UCSD-AML1 (cell line): ENCODE results near the gene PRMT1.
"Not testable (repeated sequence)": the region's sequence is repeated elsewhere in the genome, so short reads cannot be mapped to it uniquely, and the experiment has no call there.

Experiments used
- DNase-seq: peaks from one replicate; lab custom pipeline; 2025; ENCODE audit not compliant: unreplicated experiment; lab: John Stamatoyannopoulos, UW

PRMT1 gene

DNA sequence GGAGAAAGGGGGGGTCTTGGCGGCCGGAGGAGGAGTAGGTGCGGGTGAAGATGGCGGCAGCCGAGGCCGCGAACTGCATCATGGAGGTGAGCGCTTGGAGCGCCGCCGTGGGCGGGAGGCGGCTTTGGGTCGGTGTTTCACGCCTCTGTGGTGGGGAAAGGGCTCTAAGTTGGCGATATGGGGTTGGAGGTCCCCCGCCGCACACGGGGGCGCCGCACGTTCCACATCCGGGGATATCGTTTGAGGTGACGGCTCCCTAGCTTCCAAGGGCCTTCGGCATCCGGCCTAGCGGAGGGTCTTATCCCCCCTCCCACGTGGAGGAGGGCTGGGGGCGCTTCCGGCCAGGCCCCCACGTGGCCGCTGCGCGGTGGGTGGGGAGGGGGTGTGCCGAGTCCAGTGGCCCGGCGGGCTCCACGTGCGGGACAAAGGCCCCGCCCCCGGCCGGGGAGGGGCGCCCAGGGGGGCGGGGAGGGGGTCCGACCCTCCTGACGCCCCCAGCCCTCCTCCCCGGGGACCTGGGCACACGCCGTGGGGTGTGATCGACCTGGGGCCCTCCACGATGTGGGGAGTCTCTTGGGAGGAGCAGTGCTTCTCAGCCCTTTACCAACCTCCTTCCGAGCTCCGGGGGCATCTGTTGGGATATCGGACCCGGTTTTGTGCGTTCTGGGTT is at the start of gene PRMT1:
PRMT1 (plus strand) TSS at position 41 of the 670 bp plus-strand sequence; CDS start at position 51, 10 bp downstream.
- DNase-seq = peak; percentile 66

DNA sequence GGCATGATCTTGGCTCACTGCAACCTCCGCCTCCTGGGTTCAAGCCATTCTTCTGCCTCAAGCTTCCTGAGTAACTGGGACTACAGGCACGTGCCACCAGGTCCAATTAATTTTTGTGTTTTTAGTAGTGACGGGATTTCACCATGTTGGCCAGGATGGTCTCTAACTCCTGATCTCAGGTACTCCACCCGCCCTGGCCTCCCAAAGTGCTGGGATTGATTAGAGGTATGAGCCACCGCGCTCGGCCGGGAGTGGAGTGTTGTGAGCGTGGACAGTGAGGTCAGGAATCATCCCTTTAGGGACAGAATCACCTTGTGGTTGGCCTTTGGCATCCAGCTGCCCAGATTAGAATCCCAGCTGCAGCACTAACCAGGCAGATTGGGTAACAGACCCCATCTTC is 47.4 kb upstream of the PRMT1 start:
- DNase-seq = no peak

DNA sequence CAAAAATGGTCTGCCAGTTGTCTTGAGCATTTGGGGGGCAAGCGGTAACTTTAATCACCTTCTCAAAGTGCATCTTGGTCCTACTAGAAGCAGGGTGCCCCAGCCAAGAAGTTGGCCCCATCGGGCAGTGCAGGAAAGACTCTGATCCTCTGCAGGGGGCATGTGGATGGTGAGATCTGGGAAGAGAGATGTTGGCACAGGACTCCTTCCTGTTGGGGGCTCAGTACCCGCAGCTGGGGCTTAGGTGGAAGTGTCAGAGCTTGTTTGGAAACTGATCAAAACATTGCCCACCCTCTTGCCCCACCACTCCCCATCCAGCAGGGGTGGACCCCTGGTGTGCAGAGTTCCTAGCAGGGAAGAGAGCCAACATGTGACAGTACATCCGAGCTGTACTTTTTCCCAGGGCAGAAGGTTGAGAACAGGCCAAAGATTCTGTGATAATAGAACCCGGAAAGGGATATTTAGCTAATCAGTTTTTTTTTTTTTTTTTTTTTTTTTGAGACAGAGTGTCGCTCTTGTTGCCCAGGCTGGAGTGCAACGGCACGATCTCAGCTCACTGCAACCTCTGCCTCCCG is 46.0 kb upstream of the PRMT1 start:
- DNase-seq = no peak

DNA sequence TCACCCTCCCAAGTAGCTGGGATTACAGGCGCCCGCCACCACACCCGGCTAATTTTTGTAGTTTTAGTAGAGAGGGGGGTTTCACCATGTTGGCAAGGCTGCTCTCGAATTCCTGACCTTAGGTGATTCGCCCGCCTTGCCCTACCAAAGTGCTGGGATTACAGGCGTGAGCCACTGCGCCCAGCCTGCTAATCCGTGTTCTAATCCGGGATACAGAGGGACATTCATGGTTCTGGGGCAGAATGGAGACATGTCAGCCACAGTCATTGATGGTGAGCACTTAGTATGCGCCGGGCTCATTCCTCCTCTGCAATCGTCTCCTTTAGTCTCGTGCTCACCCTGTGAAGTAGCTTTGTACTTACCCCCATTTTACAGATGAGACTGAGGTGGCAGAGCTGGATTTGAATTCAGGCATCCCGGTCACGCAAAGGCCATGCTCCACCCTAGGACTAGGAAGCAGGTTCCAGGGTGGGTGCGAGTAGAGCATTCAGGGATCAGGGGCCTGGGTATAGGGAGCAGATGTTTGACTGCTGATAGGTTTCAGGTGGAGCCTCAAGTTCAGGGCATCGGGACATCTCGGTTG is 45.4 kb upstream of the PRMT1 start:
- DNase-seq = no peak

DNA sequence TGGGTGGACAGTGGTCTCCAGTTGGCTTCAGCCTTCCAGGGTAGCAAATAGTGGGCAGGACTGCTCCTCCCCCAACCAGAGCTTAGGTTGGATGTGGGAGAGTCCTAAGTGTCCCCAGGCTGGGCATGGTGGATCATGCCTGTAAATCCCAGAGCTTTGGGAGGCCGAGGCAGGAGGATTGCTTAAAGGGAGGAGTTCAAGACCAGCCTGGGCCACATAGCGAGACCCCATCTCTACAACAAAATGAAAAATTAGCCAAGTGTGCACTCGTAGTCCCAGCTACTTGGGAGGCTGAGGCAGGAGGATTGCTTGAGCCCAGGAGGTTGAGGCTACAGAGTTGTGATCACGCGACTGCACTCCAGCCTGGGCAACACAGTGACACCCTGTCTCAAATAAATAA is 44.5 kb upstream of the PRMT1 start:
- no peak for DNase-seq

DNA sequence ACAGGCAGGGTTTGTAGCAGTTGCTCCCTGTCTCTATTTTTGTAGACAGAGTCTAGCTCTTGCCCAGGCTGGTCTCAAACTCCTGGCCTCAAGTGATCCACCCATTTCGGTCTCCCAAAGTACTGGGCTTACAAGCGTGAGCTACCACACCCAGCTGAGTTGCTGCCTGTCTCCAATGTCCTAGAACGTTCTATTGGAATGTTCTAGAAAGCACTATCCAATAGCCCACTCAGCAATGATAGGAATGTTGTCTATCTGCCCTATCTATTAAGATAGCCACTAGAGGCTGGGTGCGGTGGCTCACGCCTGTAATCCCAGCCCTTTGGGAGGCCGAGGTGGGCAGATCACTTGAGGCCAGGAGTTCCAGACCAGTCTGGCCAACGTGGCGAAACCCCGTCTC is 43.8 kb upstream of the PRMT1 start:
- DNase-seq = not testable (repeated sequence)

DNA sequence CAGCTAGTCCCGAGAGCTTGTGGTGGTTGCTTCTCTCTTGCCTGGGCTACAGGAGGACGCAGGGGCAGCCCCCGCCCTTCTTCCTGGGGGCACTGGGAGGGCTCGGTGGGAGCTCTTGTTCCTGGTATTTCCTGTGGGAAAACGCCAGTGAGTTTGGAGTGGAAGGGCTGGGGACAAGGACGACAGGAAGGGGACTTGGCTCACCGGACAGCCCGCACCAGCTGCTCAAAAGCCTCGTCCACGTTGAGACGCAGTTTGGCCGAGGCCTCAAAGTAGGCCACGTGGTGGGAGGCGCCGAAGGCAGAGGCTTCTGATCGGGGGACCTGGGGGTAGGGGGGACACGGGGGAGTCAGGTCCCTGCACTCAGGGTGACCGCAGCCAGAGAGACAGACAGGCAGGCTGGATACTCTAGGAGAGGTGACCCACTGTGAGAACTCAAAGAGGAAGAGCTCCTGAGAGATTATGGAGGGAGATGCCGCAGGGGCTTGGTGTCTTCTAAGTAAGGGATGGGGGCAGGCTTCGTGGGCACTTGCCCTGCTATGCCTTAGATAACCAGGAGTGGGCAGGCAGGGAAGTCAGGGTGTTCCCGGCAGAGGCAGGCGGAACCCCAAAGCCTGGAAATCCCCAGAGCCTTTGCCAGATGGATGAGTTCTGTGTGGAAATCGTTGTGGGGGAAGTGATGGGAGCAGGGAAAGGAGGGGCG is 41.4 kb upstream of the PRMT1 start:
- DNase-seq = no peak

DNA sequence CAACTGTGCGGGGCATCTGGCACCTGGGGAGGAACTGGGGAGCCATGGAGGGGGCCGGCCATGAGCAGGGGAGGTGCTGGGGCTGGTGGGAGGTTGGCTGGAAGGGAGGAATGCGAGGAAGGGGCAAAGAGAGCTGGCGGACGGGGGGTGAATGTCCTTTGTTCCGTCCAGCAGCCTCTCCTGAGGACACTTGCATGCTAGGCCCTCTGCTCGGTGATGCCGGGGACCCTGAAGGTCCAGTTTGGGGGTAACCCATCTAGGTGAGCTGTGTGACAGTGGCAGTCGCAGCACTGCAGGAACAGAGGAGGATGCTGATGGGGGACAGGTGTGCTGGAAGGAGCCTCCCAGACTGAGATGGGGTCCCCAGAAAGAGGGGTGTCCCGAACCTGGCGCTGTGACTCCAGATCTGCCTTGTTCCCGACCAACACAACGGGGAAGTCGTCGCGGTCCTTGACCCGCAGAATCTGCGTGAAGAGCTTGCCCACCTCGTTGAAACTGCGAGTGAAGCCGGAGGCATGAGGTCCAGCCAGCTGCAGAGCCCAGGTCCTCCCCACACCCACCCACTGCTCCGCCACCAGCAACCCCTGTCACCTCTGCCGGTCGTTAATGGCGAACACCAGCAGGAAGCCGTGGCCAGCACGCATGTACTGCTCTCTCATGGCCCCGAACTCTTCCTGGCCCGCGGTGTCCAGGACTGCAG is 40.7 kb upstream of the PRMT1 start:
- DNase-seq = no peak

DNA sequence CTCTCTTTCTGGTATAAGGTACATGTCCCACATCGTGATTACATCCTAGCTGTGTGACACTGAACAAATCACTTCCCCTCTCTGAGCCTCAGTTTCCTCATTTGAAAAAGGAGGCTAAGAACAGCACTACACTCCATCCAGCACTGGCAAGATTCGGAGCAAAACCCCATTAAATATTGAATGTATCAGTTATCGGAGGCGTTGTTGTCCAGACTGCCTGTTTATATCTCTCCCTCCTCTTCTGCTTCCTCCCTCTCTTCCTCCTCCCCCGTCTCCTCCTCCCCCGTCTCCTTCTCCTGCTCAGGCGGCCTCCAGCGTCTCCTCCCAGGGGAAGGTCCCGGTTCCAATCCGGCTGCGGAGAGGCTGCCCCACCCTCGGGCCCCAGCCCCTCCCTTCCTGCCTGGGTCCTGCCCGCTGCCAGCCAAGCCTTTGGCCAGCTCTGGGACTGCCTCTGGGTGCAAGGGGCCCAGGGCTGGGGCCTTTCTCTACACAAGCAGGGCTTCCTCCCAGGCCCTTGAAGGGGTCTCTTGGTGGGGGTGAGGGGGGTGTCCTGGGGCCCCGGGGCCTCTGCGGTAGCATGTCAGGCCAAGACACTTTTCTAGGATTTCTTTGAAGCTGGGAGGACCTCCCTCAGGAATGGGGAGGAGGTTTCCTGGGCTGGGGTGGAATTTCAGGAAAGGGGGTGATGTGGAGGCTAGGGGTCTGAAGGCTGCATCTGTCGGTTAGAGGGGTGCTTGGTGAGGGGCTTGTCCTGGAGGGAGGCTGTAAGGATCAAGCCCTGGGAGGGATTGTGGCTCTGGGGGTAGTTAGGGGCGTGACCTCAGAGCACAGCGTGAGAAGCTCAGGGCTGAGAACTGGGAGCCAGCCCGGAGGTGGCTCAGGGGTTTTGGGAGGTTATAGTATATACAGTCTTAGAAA is 39.0 kb upstream of the PRMT1 start:
- peak; percentile 70 for DNase-seq

DNA sequence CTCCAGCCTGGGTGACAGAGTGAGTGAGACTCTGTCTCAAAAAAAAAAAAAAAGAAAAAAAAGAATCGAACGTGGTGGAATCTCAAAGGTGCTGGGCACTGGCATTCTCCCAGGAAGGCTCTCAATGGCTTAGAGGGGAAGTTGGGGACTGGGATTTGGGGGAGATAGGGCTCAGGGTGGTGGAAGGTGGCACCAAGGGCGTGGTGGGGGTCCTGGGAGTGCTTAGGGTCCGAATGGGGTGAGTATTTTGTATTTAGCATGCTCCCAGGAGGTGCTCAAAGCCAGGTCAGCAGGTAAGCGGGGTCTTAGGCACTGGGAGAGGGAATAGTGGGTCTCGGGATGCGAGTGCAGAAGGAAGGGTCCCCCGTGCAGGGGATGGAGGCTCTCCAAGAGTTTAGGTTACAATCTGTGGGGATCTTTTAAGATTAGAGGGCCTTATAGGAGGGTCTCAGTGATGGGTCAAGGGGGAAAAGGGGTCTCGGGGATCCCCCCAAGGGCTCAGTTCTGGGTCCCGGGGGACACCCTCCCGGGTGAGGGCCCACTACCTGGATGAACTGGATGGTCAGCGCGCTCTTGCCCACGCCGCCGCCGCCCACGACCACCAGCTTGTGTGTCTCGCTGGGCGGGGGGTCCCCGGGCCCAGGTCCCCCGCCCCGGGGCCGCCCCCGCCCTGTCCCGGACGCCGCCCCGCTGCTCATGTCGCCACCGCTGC is 37.5 kb upstream of the PRMT1 start:
- DNase-seq = no peak

DNA sequence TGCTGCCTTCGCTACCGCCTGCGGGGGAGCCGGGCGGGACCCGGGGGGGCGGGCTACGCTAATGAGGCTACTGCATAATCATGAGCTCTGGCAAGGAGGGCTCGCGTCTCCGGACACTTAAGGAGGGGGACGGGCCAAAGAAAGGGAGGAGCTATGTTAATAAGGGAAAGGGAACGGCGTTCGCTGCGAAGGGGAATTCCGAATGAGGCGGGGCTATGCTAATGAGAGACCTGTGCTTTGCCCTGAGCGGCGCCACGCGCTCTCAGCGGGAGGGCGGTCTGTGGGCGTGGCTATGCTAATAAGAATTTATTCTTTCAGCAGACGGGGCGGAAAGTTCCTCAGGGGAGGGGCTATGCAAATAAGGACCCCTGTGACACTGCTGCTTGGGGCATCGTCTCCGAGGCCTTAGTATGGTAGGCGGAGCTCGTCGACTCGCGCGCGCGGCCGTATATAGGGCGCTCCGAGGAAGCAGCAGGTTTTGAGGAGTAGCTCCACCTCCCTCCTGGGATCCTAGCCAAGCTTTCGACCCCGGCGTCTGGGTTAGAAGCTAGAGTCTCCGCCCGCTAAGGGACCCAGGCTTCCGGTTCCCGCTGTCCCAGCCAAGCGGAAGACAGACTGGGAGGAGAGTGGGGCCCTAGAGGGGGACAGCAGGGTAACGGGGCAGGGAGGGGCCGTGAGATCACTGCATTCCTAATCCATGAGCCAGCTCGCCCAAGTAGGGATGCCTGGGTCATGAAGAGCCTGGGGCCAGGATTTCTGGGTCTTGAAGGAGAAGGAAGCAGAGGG is 36.8 kb upstream of the PRMT1 start, which contains the start of gene RRAS:
RRAS (minus strand) TSS at position 31 of the 786 bp plus-strand sequence. CDS start 45 bp downstream, outside the sequence.
- DNase-seq = peak; percentile 99

DNA sequence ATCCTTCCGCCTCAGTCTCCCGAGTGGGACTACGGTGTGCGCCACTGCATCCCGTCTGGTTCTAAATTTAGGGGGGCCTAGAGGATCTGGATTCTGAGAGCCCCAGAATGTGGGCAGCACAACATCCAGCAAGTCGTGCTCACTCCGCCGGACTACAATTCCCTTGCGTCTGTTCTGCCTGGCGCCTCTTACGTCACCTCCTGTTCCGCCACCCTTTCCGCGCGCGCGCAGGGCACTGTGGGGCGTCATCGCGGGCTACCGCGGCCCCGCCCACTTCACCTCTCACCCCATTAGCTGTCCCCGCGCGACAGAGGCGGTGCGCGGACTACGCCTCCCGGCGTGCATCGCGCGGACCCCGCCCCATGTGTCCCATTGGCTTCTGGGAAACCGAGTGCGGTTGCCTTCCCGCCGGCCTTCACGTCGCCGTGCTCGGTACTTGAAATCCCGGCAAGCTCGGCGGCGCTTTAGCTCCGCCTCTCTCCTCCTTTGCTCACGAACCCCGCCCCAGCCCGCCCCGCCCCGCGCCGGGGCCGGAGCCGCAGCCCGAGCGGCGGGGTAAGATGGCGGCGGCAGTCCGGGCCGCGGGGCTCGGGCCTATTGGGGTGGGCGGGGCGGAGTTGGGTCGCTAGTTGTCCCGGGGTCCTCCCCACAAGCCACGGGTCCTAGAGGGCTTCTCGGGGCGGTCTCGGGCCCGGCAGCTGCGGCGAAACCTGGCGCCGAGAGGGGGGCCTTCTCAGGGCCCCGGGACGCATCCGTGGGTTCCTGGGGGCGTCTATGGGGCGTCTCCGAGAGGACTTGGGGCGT is 35.2 kb upstream of the PRMT1 start, which contains the start of gene SCAF1:
SCAF1 (plus strand) TSS at position 522 of the 804 bp plus-strand sequence. CDS start 2,818 bp downstream, outside the sequence.
- peak; percentile 100 for DNase-seq

DNA sequence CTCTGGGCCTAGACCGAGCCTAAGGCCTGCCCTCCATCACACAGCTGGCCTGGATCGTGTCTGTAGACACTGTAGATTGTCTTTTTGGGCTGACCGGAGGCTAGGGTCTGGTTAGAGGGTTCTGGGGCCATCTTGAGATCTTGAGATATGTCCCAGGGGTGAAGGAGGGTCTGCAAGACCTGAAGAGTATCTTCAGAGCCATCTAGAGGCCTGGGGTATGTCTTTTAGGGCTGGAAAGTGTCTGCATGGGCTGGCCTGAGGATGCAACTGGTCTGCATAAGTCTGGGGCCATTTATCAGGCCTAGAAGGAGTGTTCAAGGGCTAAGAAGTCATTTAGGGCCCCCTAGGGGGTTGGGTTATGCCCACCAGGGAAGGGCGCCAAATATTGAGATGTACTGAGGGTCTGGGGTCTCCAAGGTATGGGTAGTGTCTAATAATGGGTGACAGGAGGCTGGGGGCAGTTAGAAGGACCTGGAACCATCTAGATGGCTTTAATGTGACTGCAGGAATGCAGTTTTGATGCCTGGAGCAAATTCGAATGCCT is 34.5 kb upstream of the PRMT1 start:
- DNase-seq = no peak

DNA sequence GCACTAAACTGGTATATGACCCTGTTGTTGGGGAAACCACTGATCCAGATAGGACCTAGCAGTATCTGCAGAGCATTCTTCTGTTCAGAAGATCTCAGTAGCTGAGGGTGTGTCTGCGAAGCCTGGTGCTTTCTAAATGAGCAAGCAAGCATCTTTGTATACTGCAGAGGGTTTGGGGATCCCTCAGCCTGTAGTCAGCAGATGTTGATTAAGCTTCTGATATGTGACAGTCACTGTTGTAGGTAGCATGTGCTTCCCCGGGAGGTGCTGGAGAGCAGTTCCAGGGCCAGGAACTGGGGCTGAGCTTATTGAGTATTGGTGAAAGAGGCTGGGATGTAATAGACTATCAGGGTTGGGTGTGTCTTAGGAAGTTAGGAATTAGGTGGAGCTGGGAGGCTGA is 33.6 kb upstream of the PRMT1 start:
- DNase-seq = no peak

DNA sequence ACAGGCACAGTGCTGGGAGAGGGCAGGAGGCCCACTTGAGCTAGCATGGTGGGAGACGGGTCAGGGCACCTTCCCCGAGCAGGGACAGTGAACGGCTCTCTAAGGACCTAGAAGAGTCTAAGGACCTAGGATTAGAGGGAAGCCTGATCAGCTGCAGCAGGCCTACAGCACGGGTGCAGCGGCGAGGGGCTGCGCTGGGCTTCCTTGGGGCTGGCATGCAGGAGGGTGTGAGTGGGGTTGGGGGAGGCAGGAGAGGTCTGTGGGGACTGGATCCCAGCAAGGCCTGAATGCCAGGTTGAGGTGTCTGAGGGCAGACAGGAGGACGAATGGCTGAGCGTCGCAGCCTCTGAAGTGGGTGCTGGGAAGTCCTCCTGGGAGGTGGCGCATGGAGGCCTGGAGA is 31.5 kb upstream of the PRMT1 start:
- DNase-seq = no peak

DNA sequence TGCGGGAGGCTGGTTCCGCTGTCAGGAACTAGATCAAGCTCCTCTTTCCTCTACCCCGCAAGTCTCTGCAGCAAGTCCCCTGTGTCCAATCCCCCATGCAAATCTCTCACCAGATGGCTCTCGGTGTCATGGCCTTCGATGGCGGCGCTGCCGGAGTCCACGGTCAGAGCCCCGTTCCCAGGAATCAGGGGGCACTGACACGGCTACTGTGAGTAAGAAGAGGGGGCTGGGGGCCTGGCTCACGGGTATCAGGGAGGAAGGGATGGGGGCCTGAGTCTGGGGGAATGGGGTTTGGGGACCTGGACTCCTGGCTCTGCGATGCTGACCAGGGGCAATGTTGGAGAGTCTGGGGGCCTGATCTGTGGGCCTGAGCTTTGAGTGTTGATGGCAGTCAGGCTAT is 31.1 kb upstream of the PRMT1 start:
- DNase-seq = no peak

DNA sequence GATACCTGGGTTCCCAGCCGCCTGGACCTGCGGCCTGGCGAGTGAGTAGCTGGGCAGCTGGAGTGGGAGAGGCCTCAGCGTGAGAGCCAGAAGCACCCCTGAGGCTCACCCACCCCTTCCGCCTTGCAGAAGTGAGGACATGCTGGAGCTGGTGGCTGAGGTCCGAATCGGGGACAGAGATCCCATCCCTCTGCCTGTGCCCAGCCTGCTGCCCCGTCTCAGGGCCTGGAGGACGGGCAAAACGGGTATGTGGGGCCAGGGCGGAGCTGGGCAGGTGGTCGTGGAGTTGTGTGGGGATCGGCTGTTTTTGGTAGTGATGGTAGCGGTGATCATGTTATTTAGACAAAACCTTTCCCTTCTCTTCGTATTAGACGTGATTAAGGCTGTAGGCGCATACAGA is 30.5 kb upstream of the PRMT1 start:
- no peak for DNase-seq
